ENCODE data around the gene KAT2B. TPM values are rescaled to one million over a fixed set of nuclear protein-coding genes. Genes with fewer than 3 reads are reported as not detected.

Gene KAT2B
- polyA plus RNA-seq, 1 experiment = 5.5 TPM

- ChIA-PET CTCF (interaction anchor here (1.6 kb wide), 1 partner anchor 191 kb away, joined by 5 read pairs; no protein-coding TSS in a partner anchor), POLR2A (no interaction called here)
- no peak for TF ChIP-seq CTCF (IDR thresholded peaks at IDR 0.05; ENCODE audit: low read depth, low read length)
- no peak for DNase-seq (ENCODE audit: low read depth, low spot score)
- no peak overlapping the region for H3K4me3 ChIP-seq (ENCODE audit: low read depth, low read length)
- no peaks in the 10 kb centered on the region for H3K9me3 ChIP-seq (ENCODE audit: control insufficient read depth, insufficient read depth, low read length)
- H3K27me3 ChIP-seq (ENCODE audit: control insufficient read depth, insufficient read depth, low read length) = no peaks in the 10 kb centered on the region
- H3K27ac ChIP-seq (ENCODE audit: low read depth, low read length) = no peak overlapping the region
Observed at GRCh38 chr3:20057612-20058180, 17.4 kb downstream of the KAT2B start.

- DNase-seq (ENCODE audit: low read depth, low spot score) = no peak
- Histone ChIP-seq H3K4me3 (ENCODE audit: low read depth, low read length) (no peak overlapping the region), H3K27ac (ENCODE audit: low read depth, low read length) (no peak overlapping the region), H3K9me3 (ENCODE audit: control insufficient read depth, insufficient read depth, low read length) (no peaks in the 10 kb centered on the region), H3K27me3 (ENCODE audit: control insufficient read depth, insufficient read depth, low read length) (no peaks in the 10 kb centered on the region)
- TF ChIP-seq CTCF (IDR thresholded peaks at IDR 0.05; ENCODE audit: low read depth, low read length) = no peak
- POLR2A ChIA-PET = no interaction called here
- CTCF ChIA-PET = no interaction called here
Observed at GRCh38 chr3:20059929-20060328, 19.7 kb downstream of the KAT2B start.

GRCh38 chr3:20060974-20061685 is 20.9 kb downstream of the KAT2B start:
- Histone ChIP-seq H3K9me3 (ENCODE audit: control insufficient read depth, insufficient read depth, low read length) (no peaks in the 10 kb centered on the region), H3K27me3 (ENCODE audit: control insufficient read depth, insufficient read depth, low read length) (no peaks in the 10 kb centered on the region), H3K27ac (ENCODE audit: low read depth, low read length) (no peak overlapping the region), H3K4me3 (ENCODE audit: low read depth, low read length) (no peak overlapping the region; the same call in 1 of the 2 replicates)
- TF ChIP-seq CTCF (IDR thresholded peaks at IDR 0.05; ENCODE audit: low read depth, low read length) = no peak
- CTCF ChIA-PET = no interaction called here
- POLR2A ChIA-PET = no interaction called here
- DNase-seq (ENCODE audit: low read depth, low spot score) = no peak

- Histone ChIP-seq H3K27ac (ENCODE audit: low read depth, low read length) (no peak overlapping the region), H3K4me3 (ENCODE audit: low read depth, low read length) (no peak overlapping the region), H3K27me3 (ENCODE audit: control insufficient read depth, insufficient read depth, low read length) (no peaks in the 10 kb centered on the region), H3K9me3 (ENCODE audit: control insufficient read depth, insufficient read depth, low read length) (no peaks in the 10 kb centered on the region)
- no peak for DNase-seq (ENCODE audit: low read depth, low spot score)
- ChIA-PET CTCF (no interaction called here), POLR2A (no interaction called here)
- TF ChIP-seq CTCF (IDR thresholded peaks at IDR 0.05; ENCODE audit: low read depth, low read length) = no peak
Observed at GRCh38 chr3:20062996-20063395, 22.8 kb downstream of the KAT2B start.

- DNase-seq (ENCODE audit: low read depth, low spot score) = no peak
- no peak for TF ChIP-seq CTCF (IDR thresholded peaks at IDR 0.05; ENCODE audit: low read depth, low read length)
- H3K27me3 ChIP-seq (ENCODE audit: control insufficient read depth, insufficient read depth, low read length) = no peaks in the 10 kb centered on the region
- no peaks in the 10 kb centered on the region for H3K9me3 ChIP-seq (ENCODE audit: control insufficient read depth, insufficient read depth, low read length)
- no peak overlapping the region for H3K27ac ChIP-seq (ENCODE audit: low read depth, low read length)
- no peak overlapping the region for H3K4me3 ChIP-seq (ENCODE audit: low read depth, low read length)
- ChIA-PET CTCF (no interaction called here), POLR2A (no interaction called here)
Observed at GRCh38 chr3:20064387-20064786, 24.1 kb downstream of the KAT2B start.
